ENCODE data around the gene ADAMTS19.

The ADAMTS19 gene

DNA sequence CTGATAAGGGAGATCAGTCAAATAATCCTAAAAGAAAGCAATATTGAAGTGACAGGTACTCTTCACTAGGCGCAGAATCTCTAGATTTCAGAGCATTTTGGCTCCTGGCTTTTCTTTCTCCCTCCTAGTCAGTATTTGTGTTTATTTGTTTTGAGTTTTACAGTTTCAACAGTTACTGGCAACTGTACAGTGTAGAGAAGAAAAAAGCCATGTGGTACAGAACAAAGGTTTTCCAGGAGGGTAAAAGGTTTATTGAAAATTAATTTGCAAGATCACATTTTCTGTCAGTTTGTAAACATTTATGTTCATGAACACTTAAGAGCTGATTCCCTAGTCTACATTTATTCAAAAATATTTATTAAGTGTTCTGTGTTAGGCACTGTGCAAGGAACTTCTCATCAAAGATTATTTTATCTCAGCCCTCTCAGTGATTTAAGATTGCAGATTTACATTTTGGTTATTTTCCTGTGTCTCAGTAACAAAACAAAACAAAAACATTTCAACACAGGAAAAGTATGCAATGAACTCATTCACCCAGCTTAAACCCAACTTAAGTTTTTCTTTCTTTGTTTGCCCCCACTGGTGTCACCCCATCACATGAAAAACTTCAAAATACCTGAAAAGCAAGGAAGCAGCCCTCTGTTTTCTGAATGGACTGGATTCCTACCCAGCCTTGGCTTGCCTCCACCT is 300.7 kb downstream of the ADAMTS19 start:
- no peak for ATAC-seq
- TF ChIP-seq PPARA (CRISPR knock-in tag; IDR thresholded peaks at IDR 0.05; ENCODE audit: borderline replicate concordance) (no peak), ZNF70 (CRISPR knock-in tag; IDR thresholded peaks at IDR 0.05) (no peak), ZNF565 (CRISPR knock-in tag; conservative IDR thresholded peaks at IDR 0.05; ENCODE audit: low read depth) (no peak), ARNTL (CRISPR knock-in tag; IDR thresholded peaks at IDR 0.05; ENCODE audit: borderline replicate concordance, low read depth) (no peak), ESRRG (CRISPR knock-in tag; IDR thresholded peaks at IDR 0.05) (no peak), TCF4 (CRISPR knock-in tag; IDR thresholded peaks at IDR 0.05; ENCODE audit: borderline replicate concordance) (no peak), GLIS3 (CRISPR knock-in tag; IDR thresholded peaks at IDR 0.05) (no peak), OSR1 (CRISPR knock-in tag; IDR thresholded peaks at IDR 0.05) (no peak), RARB (CRISPR knock-in tag; IDR thresholded peaks at IDR 0.05) (no peak), BACH2 (CRISPR knock-in tag; IDR thresholded peaks at IDR 0.05; ENCODE audit: borderline replicate concordance) (no peak), TSHZ2 (CRISPR knock-in tag; IDR thresholded peaks at IDR 0.05) (no peak), ZC3H10 (CRISPR knock-in tag; IDR thresholded peaks at IDR 0.05) (no peak)
- TF ChIP-seq, protein P1, sequence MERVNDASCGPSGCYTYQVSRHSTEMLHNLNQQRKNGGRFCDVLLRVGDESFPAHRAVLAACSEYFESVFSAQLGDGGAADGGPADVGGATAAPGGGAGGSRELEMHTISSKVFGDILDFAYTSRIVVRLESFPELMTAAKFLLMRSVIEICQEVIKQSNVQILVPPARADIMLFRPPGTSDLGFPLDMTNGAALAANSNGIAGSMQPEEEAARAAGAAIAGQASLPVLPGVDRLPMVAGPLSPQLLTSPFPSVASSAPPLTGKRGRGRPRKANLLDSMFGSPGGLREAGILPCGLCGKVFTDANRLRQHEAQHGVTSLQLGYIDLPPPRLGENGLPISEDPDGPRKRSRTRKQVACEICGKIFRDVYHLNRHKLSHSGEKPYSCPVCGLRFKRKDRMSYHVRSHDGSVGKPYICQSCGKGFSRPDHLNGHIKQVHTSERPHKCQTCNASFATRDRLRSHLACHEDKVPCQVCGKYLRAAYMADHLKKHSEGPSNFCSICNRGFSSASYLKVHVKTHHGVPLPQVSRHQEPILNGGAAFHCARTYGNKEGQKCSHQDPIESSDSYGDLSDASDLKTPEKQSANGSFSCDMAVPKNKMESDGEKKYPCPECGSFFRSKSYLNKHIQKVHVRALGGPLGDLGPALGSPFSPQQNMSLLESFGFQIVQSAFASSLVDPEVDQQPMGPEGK (CRISPR knock-in tag; IDR thresholded peaks at IDR 0.05; ENCODE audit: borderline replicate concordance), result no peak
- TF ChIP-seq, protein P2, sequence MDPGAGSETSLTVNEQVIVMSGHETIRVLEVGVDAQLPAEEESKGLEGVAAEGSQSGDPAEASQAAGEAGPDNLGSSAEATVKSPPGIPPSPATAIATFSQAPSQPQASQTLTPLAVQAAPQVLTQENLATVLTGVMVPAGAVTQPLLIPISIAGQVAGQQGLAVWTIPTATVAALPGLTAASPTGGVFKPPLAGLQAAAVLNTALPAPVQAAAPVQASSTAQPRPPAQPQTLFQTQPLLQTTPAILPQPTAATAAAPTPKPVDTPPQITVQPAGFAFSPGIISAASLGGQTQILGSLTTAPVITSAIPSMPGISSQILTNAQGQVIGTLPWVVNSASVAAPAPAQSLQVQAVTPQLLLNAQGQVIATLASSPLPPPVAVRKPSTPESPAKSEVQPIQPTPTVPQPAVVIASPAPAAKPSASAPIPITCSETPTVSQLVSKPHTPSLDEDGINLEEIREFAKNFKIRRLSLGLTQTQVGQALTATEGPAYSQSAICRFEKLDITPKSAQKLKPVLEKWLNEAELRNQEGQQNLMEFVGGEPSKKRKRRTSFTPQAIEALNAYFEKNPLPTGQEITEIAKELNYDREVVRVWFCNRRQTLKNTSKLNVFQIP (CRISPR knock-in tag; IDR thresholded peaks at IDR 0.05; ENCODE audit: borderline replicate concordance, low read depth), result no peak
- TF ChIP-seq, protein P3, sequence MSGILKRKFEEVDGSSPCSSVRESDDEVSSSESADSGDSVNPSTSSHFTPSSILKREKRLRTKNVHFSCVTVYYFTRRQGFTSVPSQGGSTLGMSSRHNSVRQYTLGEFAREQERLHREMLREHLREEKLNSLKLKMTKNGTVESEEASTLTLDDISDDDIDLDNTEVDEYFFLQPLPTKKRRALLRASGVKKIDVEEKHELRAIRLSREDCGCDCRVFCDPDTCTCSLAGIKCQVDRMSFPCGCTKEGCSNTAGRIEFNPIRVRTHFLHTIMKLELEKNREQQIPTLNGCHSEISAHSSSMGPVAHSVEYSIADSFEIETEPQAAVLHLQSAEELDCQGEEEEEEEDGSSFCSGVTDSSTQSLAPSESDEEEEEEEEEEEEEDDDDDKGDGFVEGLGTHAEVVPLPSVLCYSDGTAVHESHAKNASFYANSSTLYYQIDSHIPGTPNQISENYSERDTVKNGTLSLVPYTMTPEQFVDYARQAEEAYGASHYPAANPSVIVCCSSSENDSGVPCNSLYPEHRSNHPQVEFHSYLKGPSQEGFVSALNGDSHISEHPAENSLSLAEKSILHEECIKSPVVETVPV (CRISPR knock-in tag; IDR thresholded peaks at IDR 0.05), result no peak

DNA sequence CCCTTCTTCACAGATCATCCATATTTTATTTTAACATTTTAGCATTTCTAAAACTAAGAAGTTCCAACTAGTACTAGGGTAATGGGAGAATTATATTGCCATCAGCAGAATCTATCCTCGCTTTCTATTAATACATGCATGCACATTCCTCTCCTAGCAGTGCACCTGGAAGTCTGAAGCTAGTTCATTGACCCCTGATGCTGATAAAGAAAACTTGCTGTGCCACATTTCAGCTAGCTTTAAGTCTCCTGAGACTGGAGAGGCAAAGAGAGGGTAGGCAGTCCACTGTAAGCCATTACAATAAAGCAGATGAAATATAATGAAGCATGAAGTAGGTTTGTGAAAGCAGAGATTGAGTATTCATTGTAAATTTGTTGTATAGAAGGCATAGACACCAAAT is 303.6 kb downstream of the ADAMTS19 start:
- TF ChIP-seq TOX (CRISPR knock-in tag; IDR thresholded peaks at IDR 0.05; ENCODE audit: borderline replicate concordance), result no peak
- no peak for TF ChIP-seq ZNF565 (CRISPR knock-in tag; conservative IDR thresholded peaks at IDR 0.05; ENCODE audit: low read depth)
- TF ChIP-seq ESRRG (CRISPR knock-in tag; IDR thresholded peaks at IDR 0.05), result no peak
- TF ChIP-seq SNAI2 (CRISPR knock-in tag; IDR thresholded peaks at IDR 0.05), result no peak
- TF ChIP-seq, protein P1 (CRISPR knock-in tag; IDR thresholded peaks at IDR 0.05; ENCODE audit: borderline replicate concordance), result no peak
- no peak for TF ChIP-seq ZNF8 (CRISPR knock-in tag; IDR thresholded peaks at IDR 0.05)
- no peak for TF ChIP-seq CSDC2 (CRISPR knock-in tag; IDR thresholded peaks at IDR 0.05)
- TF ChIP-seq BACH2 (CRISPR knock-in tag; IDR thresholded peaks at IDR 0.05; ENCODE audit: borderline replicate concordance), result no peak
- TF ChIP-seq, protein P2 (CRISPR knock-in tag; IDR thresholded peaks at IDR 0.05; ENCODE audit: borderline replicate concordance, low read depth), result no peak
- TF ChIP-seq ZC3H10 (CRISPR knock-in tag; IDR thresholded peaks at IDR 0.05), result no peak
- no peak for TF ChIP-seq ARNTL (CRISPR knock-in tag; IDR thresholded peaks at IDR 0.05; ENCODE audit: borderline replicate concordance, low read depth)
- no peak for ATAC-seq

Data from SK-N-SH treated with all-trans-retinoic acid at 6 μM for 48 hours (cell line).